Central memory CD4-positive, alpha-beta T cell (primary cell): ENCODE data around the gene RRP8.

Experiments
- DNase-seq: peaks from one replicate; pipeline ENCODE4 v3.0.0; 2022

The RRP8 gene

DNA sequence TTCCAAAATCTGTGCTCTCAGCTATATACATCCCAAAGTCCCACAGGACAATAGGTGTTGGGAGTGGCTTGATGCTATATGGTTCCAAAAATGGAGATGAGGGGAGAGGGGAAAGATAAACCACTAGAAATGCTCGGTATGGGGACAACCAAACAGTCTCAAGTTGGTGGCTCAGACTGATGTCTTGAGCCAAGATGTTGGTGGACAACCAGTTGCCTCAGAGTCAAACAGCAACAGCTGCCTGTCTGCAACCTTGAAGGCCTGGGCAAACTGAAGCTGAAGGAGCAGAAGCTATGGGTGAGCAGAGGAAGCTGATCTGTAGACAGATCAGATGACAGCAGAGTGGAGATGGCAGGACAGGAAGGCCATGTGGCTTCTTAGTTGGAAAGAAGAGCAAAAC is 4.0 kb downstream of the RRP8 start:
- DNase-seq = no peak

DNA sequence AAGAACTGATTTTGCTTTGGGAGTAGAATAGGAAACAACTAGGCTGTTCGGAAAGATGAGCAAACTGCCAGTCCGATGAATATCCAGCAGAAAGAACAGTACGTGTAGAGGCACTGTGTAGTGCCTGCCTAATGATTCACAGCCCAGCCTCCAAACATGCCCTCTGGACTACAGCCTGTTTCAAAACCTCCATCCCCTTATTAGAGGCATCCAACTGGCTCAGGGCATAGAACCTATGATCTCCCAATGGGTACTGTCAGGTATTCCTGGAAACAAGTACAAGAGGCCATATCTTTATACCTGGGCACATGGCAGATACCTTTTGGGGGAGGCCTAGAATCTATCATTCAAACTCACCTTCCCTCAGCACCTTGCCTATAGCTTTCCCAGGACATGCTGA is 4.9 kb downstream of the RRP8 start:
- no peak for DNase-seq

DNA sequence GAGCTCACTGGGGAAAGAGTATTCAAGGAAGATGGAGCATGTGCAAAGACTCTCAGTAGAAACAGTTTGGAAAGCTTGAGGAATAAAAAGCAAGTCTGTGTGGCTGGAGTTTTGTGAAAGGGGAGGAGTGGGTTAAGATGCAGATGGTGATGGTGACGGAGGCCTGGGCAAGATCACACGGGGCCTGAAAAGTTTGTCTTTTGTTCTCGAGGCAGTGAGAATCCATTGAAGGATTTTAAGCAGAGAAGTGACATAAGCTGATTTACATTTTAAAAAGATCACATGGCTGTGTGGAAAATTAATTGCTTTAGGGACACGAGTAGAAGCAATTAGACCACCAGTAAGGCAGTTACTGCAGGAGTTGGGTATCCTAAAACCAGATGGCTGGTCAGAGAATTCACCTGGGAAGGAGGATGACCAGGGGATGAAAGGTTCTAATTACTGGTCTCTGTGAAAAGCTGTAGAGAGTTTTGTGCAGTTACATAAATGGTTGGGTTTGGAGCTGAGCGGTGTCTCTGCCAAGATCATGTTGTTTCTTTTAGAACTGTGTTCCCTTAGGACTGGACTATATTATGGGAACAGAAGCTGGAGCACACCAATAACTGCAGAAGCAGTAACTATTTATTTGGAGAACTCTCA is 7.1 kb downstream of the RRP8 start:
- no peak for DNase-seq

DNA sequence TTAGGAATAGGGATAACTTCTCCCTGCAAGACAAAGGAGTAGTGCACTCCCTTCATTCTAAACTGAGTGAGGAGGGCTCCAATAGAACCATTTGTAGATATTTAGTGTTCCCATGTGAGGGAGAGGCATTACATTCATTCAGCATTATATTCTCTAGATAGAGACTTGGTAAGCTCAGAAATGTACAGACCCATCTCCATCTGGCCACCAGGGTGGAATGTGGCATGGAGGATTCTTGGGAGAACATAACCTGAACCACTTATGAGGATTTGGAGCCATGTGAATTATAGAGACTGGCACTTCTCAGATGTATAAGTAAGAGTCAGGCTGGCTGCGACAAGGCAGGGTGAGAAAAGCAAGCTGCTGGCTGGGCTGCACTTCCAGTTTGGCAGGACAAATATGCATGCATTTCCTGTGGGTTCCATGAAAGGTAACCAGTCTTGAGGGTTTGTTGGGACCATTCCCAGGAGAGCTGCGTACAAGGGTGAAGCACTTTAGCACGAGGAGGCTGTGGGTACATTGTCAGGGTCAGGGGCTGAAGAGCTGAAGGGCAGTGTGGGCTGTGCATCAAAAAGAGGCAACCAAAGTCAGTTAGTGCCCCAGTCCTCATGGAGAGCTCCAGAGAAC is 9.2 kb downstream of the RRP8 start:
- no peak for DNase-seq

DNA sequence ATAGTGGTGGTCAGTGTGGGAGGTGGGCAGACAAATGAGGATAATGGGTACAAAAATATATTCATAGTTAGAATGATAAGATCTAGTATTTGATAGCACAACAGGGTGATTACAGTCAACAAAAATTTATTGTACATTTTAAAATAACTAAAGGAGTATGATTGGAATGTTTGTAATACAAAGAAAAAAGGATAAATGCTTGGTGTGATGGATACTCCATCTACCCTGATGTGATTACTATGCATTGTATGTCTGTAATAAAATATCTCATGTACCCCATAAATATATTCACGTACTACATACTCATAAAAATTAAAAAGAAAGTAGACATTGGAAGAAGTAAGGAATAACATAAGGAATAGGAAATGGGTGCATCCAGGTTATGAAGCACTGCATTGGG is 15.4 kb downstream of the RRP8 start:
- no peak for DNase-seq

DNA sequence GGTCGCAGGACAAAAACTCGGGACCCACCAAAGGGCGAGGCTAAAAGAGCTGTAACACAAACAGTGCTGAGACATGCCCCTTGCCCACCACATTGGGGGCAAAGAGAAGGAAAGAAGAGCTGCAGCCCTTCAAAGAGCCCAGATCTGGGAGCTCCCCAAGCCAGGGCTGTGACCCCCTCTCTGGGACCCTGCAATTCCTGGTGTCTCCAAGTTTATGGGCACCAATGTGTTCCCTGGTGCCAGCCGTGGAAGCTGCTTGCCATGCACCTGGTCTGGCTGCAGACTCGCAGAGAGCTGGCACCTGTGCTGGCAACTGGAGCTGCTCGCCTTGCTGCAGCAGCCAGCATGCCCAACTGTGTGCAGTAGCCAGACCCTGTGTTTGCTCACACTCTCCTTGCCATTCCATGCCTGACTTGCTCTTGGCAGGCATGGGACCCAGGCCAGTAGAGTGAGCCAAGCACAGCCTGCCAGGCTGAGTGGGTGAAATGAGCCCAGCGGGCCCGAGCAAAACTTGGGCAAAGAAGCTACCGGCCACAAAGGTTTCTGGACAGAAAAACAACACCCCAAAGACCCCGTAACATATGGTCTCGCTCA is 16.0 kb downstream of the RRP8 start:
- DNase-seq = no peak

DNA sequence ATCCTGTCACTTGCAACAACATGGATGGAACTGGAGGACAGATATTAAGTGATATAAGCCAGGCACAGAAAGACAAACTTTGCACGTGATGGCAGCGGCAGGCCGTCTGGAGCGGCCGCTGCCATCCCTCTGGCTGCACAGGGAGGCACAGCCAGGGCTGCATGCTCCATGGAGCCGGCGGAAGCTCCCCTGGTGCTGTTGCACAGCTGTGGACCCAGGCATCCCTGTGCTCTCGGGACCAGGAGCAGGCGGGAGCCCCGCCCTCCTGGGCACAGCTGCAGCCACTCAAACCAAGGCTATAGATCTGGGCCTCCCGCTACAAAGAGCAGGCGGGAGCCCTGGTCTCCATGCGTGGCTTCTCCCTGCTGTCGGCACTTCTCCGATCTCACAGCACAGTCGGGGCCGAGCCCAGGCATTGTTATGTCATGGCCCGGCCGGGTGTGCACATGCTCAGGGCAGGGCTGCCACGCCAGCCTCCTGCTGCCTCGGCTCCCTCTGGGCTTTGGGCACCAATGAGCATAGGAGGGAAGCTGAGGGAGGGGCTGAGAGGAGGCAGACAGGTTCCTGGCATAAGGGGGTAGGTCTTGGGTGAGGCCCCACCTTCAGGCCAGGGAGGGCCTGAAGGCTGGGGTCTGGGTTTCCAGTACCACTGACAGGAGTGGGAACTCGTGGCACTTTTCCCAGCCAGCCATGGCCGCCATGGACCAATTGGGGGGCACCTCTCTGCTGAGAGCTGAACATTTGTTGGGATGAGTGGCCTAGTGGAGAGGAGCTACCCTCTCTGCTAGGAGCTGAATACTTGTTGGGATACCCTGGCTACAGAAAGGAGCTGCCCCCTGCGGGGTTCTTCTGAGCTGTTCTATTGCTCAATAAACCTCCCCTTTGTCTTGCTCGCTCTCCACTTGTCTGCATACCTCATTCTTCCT is 16.7 kb downstream of the RRP8 start:
- no peak for DNase-seq

DNA sequence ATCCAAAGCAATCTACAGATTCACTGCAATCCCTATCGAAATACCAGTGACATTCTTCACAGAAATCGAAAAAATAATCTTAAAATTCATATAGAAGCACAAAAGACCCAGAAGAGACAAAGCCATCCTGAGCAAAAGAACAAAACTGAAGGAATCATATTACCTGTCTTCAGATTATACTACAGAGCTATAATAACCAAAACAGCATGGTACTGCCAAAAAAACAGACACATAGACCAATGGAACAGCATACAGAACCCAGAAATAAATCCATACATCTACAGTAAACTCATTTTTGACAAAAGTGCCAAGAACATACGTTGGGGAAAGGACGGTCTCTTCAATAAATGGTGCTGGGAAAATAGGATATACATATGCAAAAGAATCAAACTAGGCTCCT is 18.9 kb downstream of the RRP8 start:
- DNase-seq = no peak

DNA sequence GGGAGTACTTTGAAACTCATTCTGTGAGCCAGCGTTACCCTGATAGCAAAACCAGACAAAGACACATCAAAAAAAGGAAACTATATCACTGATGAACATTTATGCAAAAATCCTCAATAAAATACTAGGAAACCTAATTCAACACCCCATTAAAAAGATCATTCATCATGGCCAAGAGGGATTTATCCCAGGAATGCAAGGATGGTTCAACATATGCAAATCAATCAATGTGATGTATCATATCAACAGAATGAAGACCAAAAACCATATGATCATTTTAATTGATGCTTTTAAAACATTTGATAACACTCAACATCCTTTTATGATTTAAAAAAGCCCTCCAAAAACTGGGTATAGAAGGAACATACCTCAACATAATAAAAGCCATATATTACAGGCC is 19.8 kb downstream of the RRP8 start:
- no peak for DNase-seq

DNA sequence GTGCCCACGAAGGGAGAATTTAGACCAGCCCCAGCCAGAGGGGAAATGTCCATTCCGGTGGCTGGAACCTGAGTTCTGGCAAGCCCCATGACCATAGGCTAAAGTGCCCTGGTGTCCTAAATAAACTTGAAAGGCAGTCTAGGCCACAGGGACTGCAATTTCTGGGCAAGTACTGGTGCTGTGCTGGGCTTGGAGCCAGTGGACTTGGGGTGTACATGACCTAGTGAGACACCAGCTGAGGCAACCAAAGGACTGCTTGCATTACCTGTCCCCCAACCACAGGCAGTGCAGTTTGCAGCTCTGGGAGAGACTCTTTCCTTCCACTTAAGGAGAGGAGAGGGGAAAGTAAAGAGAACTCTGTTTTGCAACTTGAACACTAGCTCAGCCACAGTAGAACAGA is 23.7 kb downstream of the RRP8 start:
- DNase-seq = no peak

DNA sequence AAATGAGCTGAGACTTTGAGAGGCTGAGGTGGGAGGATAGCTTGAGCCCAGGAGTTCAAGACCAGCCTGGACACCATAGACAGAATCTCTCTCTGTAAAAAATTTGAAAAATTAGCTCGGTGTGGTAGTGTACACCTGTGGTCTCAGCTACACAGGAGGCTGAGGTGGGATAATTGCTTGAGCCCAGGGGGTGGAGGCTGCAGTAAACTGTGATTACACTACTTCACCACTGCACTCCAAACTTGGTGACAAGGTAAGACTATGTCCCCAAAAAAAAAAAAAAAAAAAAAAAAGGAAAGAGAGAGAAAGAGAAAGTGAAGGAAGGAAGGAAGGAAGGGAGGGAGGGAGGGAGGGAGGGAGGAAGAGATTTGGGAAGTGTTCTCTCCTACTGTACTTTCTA is 25.3 kb downstream of the RRP8 start:
- DNase-seq = no peak

DNA sequence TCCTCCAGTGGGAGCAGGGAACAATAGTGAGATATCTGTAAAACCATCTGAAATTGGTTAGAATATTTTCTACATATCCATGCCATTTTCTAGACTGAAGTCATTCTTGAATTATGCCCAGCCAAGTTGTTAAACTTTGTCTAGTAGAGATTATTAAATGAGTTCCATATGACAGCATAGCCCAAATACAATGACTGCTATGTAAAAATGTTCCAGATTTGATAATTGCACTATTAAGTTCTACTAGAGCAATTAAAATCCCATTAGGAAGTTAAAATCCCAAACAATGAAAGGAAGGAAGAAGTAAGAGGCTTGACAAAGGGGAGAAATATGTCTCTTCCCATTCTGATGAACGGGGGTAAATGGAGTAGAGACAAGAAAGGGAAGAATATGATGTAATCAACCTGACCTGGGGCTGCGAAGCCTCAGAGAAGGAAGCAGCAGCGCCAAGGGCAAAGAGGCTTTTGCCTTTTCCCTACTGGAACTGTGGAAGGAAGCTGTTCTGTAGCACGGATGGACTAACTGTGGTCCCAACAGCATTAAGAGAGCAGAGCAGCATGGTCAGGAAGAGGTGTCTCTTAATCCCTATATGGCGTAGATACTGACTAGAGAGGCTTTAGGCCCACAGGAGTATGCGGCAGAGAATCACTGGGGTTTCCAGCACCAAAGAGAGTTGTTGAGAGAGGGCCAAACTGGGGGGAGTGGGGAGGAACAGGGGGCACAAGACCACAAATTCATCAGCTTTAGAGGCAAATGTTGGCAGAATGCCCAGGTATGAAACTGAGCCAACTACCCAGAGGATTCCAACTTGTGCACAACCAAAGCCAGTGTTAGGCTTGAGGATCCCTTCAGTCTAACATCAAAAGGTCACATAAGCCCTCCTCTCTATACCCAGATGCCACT is 26.7 kb downstream of the RRP8 start:
- no peak for DNase-seq

DNA sequence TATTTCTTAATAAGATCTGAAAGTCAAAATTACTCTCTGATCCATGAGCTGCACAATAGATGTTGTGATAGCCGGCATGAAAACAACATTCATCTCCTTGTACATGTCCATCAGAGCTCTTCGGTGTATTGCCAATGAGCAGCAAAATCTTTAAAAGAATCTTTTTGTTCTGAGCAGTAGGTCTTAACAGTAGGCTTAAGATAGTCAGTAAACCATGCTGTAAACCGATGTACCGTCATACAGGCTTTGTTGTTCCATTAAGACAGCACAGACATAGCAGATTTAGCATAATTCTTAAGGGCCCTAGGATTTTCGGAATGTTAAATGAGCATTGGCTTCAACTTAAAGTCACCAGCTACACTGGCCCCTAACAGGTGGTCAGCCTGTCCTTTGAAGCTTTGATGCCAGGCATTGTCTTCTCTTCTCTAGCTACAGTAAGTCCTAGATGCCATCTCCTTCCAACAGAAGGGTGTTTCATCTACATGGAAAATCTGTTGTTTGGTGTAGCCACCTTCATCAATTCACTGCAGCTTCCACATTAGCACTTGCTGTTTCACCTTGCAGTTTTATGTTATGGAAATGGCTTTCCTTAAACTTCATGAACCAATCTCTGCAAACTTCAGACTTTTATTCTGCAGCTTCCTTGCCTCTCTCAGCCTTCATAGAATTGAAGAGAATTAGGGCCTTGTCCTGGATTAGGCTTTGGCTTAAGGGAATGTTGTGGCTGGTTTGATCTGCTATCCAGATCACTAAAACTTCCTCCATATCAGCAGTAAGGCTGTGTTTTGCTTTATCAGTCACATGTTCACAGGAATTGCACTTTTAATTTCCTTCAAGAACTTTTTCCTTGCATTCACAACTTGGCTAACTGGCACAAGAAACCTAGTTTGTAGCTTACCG is 28.4 kb downstream of the RRP8 start:
- no peak for DNase-seq

DNA sequence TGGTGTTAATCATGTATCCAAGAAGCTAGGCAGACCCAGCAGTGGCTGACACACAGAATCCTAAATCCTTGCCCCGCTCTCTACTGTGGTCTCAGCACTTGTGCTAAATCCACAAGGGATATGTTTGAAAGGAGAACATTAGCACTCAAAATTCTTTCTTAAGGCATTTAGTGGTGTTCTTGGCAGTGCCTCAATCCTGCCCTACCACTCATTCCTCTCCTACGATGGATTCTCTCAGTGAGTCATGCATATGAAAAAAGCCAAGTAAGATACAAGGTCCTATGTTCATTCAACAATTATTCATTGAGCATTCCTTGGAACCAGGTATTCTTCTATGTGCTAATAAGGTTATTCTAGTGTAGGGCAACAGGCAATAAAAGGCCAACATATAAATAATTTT is 31.2 kb downstream of the RRP8 start:
- DNase-seq = no peak

DNA sequence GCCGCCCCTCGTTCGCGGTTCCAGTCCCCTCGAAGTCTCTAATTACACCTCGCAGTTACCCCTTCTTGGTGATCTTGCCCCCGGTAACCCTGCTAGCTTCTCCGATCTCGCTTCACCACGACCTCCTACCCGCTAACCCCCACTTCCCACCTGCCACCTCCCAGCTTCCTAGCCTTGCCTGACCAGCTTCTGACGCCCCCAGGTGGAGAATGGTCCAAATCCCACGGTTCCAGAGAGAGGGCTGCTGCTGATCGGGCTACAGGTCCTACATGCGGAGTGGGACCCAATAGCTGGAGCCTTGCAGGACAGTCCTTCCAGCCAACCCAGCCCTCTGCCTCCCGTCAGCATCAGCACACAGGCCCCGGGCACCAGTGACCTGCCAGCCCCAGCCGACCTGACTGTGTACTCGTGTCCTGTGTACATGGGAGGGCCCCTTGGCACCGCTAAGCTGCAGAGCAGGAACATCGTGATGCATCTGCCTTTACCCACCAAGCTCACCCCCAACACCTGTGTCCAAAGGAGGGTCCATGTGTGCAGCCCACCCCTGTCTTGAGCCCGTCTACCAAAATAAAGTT is 31.9 kb downstream of the RRP8 start:
- DNase-seq = no peak

DNA sequence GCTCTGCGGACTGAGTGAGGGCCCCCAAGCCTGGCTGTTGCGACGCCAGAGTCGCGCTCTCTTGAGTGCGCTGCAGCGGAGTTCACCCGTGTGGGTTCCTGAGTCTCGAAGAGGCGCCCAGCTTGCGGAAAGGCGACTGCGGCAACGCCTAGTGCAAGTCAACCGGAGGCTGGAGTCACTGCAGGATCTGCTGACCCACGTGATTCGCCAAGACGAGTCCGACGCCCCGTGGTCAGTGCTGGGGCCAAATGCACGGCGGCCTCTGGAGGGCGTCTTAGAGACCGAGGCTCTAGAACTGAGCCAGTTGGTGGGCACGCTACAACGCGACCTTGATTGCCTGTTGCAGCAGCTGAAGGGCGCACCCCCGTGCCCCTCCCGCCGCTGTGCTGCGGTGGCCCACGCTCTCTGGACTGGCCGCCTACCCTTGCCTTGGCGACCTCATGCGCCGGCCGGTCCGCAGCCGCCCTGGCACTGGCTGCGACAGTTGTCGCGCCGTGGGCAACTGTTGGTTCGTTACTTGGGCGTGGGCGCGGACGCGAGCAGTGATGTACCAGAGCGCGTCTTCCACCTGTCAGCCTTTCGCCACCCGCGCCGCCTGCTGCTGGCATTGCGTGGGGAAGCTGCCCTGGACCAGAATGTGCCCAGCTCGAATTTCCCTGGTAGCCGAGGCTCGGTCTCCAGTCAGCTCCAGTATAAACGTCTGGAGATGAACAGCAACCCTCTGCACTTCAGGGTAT is 32.6 kb downstream of the RRP8 start:
- no peak for DNase-seq

DNA sequence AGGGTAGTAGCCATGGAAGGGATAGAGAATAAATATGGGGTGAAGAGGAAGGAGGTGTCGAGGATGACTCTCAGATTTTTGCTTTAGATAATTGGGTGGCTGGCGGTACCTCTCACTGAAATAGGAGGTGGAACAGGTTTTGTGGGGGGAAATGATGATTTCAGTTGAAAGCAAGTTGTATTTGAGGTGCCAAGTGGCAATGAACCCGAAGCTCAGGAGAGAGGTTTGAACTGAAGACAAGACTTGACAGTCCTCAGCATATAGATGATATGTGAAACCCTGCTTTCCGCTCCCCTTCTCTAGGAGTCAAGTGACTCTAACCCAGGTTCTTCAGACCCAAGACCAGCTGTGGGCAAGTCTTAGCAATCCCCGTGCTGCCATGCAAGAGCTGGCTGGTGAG is 33.7 kb downstream of the RRP8 start:
- no peak for DNase-seq

DNA sequence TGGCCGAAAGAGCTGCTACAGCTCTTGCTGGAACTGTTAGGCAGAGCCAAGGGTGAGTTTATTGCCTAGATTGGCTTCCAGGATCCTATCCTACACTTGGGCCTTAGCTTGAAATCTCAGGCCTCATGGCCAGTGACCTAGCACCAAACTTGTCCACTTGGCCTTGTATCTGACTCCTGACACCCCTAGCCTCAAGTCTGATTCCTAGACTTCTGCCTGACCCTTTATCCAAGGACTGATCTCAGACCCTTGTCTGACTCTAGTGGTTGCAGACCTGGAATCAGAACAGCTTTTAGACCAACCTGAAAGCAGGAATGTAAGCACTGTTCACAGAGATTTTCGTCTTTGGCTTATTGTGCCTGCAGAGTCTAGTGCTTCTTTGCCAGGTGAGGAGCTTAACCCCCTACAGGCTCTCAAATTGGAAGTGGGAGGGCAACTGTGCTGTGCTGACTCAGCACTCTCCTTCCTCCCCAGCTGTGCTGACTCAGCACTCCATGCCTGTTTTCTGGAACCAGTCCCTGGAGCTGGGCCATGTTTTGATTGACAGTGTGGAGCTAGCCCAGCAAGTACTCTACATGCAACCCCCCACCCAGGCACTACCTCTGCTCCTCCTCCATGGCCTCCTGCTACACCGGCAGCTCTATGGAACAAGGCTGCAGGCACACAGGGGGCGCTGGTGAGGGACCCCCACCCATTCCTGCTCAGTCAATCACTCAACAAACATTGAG is 35.1 kb downstream of the RRP8 start:
- no peak for DNase-seq

DNA sequence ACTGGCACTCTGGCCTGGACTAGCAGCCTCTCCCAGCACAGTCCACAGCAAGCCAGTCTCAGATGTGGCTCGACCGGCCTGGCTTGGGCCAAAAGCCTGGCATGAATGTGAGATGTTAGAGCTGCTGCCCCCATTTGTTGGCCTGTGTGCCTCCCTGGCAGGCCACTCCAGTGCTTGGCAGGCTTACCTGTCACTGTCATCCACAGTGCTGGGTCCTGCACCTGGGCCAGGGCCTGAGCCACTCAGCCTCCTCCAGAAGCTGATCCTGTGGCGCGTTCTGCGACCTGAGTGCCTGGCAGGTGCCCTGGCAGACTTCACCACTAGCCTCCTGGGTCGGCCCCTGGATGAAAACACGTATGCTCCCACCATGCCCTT is 36.1 kb downstream of the RRP8 start:
- DNase-seq = no peak
